Panc1 (cell line): ENCODE data around the gene PNLIPRP1. TPM values are rescaled to one million over a fixed set of nuclear protein-coding genes. Genes with fewer than 3 reads are reported as not detected.

Source experiments
- ATAC-seq: fragments of 200-7000 bp; cut with Tn5 transposase; 2 replicates; pipeline ENCODE4 v1.9.1; 2020; ENCODE audit warnings: mild to moderate bottlenecking, moderate library complexity
- BruUV-seq: library from RNA; stranded (reverse); fragments of 400-500 nt; replicated peaks from 2 replicates; lab custom pipeline; 2021; lab: Mats Ljungman, UMichigan
- CTCF ChIA-PET: fragments of 300-600 bp; sonication (Branson Sonifier 250); formaldehyde crosslinking; loops from one replicate; lab custom pipeline; 2022; ENCODE audit warnings: antibody characterized with exemption; lab: Charles Lee
- POLR2A ChIA-PET: fragments of 300-600 bp; sonication (Branson Sonifier 250); formaldehyde crosslinking; loops from one replicate; lab custom pipeline; 2022; ENCODE audit warnings: antibody characterized with exemption; lab: Charles Lee
- DNase-seq: peaks from one replicate; pipeline ENCODE4 v3.0.0-alpha.2; 2010; ENCODE audit warnings: low read depth, low spot score
- H3K27ac ChIP-seq: 2 replicates; pipeline ENCODE4 v1.5.1; 2011; ENCODE audit warnings: mild to moderate bottlenecking, low read length, inconsistent platforms
- H3K27me3 ChIP-seq: fragments of 200-500 bp; sonication (Bioruptor generic); 2 replicates; pipeline ENCODE4 v1.6.0; 2014; ENCODE audit warnings: low read length, inconsistent platforms; ENCODE audit not compliant: control insufficient read depth, insufficient read depth
- H3K36me3 ChIP-seq: fragments of 200-500 bp; sonication (Bioruptor generic); 2 replicates; pipeline ENCODE4 v1.5.1; 2014; ENCODE audit warnings: inconsistent platforms, mild to moderate bottlenecking, low read length, moderate library complexity; ENCODE audit not compliant: control insufficient read depth, insufficient read depth
- H3K4me1 ChIP-seq: 2 replicates; pipeline ENCODE4 v1.5.1; 2011; ENCODE audit warnings: inconsistent platforms, mild to moderate bottlenecking, low read length, moderate library complexity; ENCODE audit not compliant: control insufficient read depth, insufficient read depth
- H3K4me3 ChIP-seq, 2 experiments: 2 replicates each; pipeline ENCODE4 v1.5.1; 2011 to 2012; ENCODE audit warnings: low read depth in 2 of 2, low read length in 2 of 2, mild to moderate bottlenecking in 2 of 2, inconsistent platforms in 1 of 2, moderate library complexity in 1 of 2
- H3K9me3 ChIP-seq: fragments of 200-500 bp; sonication (Bioruptor generic); 2 replicates; pipeline ENCODE4 v1.5.1; 2014; ENCODE audit warnings: low read depth, mild to moderate bottlenecking, inconsistent platforms, low read length, moderate library complexity; ENCODE audit not compliant: control insufficient read depth, insufficient read depth
- CTCF ChIP-seq: fragments of 450-650 bp; IDR thresholded peaks from 2 replicates; pipeline ENCODE4 v1.5.1; 2017; ENCODE audit warnings: mild to moderate bottlenecking
- POLR2AphosphoS5 ChIP-seq: IDR thresholded peaks from 2 replicates; pipeline ENCODE4 v1.6.1; 2012; ENCODE audit warnings: mild to moderate bottlenecking, low read depth, low read length, moderate library complexity
- REST ChIP-seq, 2 experiments: IDR thresholded peaks; 2 replicates each; pipeline ENCODE4 v1.6.1; 2011 to 2012; ENCODE audit warnings: low read depth in 2 of 2, control low read depth in 1 of 2, low read length in 1 of 2, mild to moderate bottlenecking in 1 of 2, moderate library complexity in 1 of 2; ENCODE audit not compliant: insufficient read depth in 1 of 2
- SIN3A ChIP-seq: IDR thresholded peaks from 2 replicates; pipeline ENCODE4 v1.6.1; 2012; ENCODE audit warnings: low read depth, mild to moderate bottlenecking, low read length, moderate library complexity, borderline replicate concordance; ENCODE audit not compliant: insufficient read depth
- TCF7L2 ChIP-seq: IDR thresholded peaks from 2 replicates; pipeline ENCODE4 v1.6.1; 2011; ENCODE audit warnings: mild to moderate bottlenecking, low read depth, low read length, inconsistent platforms
- in situ Hi-C: cut with HindIII; loops from 2 replicates; pipeline ENCODE4 v1.10.0; 2016; ENCODE audit warnings: low sequenced_read_pairs, low pct_unique_long_range_greater_than_20kb
- intact Hi-C: fragments of 100-400 bp; cut with micrococcal nuclease; formaldehyde crosslinking; loops from one replicate; pipeline ENCODE4 v1.10.0; 2022; ENCODE audit not compliant: unreplicated experiment
- total RNA-seq: library from RNA; stranded (reverse); gene quantifications from one replicate; pipeline ENCODE4 v1.2.1, GENCODE V29; 2021; ENCODE audit not compliant: unreplicated experiment

Gene PNLIPRP1
- total RNA-seq, 1 experiment from 2014 or later, result 0.95 TPM

GRCh38 chr10:116593139-116593740 lies 2.5 kb downstream of the PNLIPRP1 start:
- Histone ChIP-seq H3K4me3 (no peak overlapping the region), H3K4me1 (no peaks in the 10 kb centered on the region), H3K27ac (no peak overlapping the region), H3K27me3 (peaks cover 8% of the 10 kb centered on the region; the same call in 1 of the 2 replicates), H3K36me3 (no peaks in the 10 kb centered on the region), H3K9me3 (no peaks in the 10 kb centered on the region)
- POLR2A ChIA-PET, result interaction anchor here (0.6 kb wide), 1 partner anchor 1295 kb away, joined by 10 read pairs; no protein-coding TSS in a partner anchor
- no peak for ATAC-seq
- no peak for TF ChIP-seq REST (IDR thresholded peaks at IDR 0.05; ENCODE audit: insufficient read depth in 1 of 2, low read depth in 2 of 2, low read length in 1 of 2)
- no peak for TF ChIP-seq TCF7L2
- no peak for TF ChIP-seq SIN3A
- no peak for TF ChIP-seq CTCF
- TF ChIP-seq POLR2AphosphoS5, result no peak
- intact Hi-C loops, result no loop called here
- CTCF ChIA-PET, result interaction anchor here (0.7 kb wide), 1 partner anchor 860 kb away, joined by 8 read pairs; no protein-coding TSS in a partner anchor
- DNase-seq, result no peak
- no TSS peak for BruUV-seq
- in situ Hi-C loops, result no loop called here

GRCh38 chr10:116594525-116595035 lies 3.8 kb downstream of the PNLIPRP1 start:
- ChIA-PET POLR2A (no interaction called here), CTCF (no interaction called here)
- intact Hi-C loops, result no loop called here
- Histone ChIP-seq H3K9me3 (no peaks in the 10 kb centered on the region), H3K36me3 (no peaks in the 10 kb centered on the region), H3K4me3 (no peak overlapping the region), H3K27ac (no peak overlapping the region), H3K4me1 (no peaks in the 10 kb centered on the region), H3K27me3 (peaks cover 8% of the 10 kb centered on the region; the same call in 1 of the 2 replicates)
- no peak for ATAC-seq
- BruUV-seq, result no TSS peak
- in situ Hi-C loops, result no loop called here
- no peak for DNase-seq
- TF ChIP-seq POLR2AphosphoS5 (no peak), REST (IDR thresholded peaks at IDR 0.05; ENCODE audit: insufficient read depth in 1 of 2, low read depth in 2 of 2, low read length in 1 of 2) (no peak), SIN3A (no peak)
